HEK293 (cell line): ENCODE data around the gene VASN.

Experiments used
- CTCF ChIA-PET: fragments of 350-600 bp; formaldehyde crosslinking; extraction: SDS; loops from one replicate; lab custom pipeline; 2021; ENCODE audit warnings: antibody characterized with exemption; lab: Yijun Ruan, JAX
- POLR2A ChIA-PET: fragments of 300-600 bp; formaldehyde crosslinking; extraction: SDS; loops from one replicate; lab custom pipeline; 2020; ENCODE audit warnings: antibody characterized with exemption, inconsistent platforms; lab: Yijun Ruan, JAX
- H3K27ac ChIP-seq: fragments of 200-500 bp; sonication (Bioruptor generic); 2 replicates; pipeline ENCODE4 v1.5.1; 2014; ENCODE audit warnings: low read depth, low read length, control low read depth, inconsistent platforms; ENCODE audit errors: extremely low read depth
- H3K36me3 ChIP-seq, 2 experiments: fragments of 200-500 bp in 1 of 2; sonication (Bioruptor generic) in 1 of 2; 1 replicate in 1 of 2; 2 replicates in 1 of 2; pipeline ENCODE4 v1.5.1; 2014 to 2017; ENCODE audit warnings: inconsistent platforms in 2 of 2, low read length in 2 of 2; ENCODE audit not compliant: control insufficient read depth in 2 of 2, insufficient read depth in 1 of 2
- H3K4me1 ChIP-seq: fragments of 200-500 bp; sonication (Bioruptor generic); 2 replicates; pipeline ENCODE4 v1.5.1; 2014; ENCODE audit warnings: mild to moderate bottlenecking, low read length, inconsistent platforms; ENCODE audit not compliant: control insufficient read depth, insufficient read depth
- H3K4me3 ChIP-seq: 2 replicates; pipeline ENCODE4 v1.5.1; 2011; ENCODE audit warnings: low read depth, mild to moderate bottlenecking, control low read depth, low read length, moderate library complexity
- H3K9me3 ChIP-seq: fragments of 200-500 bp; sonication (Bioruptor generic); 2 replicates; pipeline ENCODE4 v1.5.1; 2014; ENCODE audit warnings: low read depth, low read length, inconsistent platforms; ENCODE audit not compliant: control insufficient read depth, insufficient read depth
- BCL11A ChIP-seq: fragments of 450-650 bp; formaldehyde crosslinking; IDR thresholded peaks from 2 replicates; pipeline ENCODE4 v1.5.1; 2016; ENCODE audit warnings: low read depth, missing biosample characterization, missing genetic modification characterization
- FEZF1 ChIP-seq: fragments of 450-650 bp; formaldehyde crosslinking; IDR thresholded peaks from 2 replicates; pipeline ENCODE4 v1.5.1; 2016; ENCODE audit warnings: missing biosample characterization, missing genetic modification characterization
- GLIS1 ChIP-seq: fragments of 450-650 bp; formaldehyde crosslinking; IDR thresholded peaks from 2 replicates; pipeline ENCODE4 v1.5.1; 2016; ENCODE audit warnings: missing biosample characterization, missing genetic modification characterization
- GLIS2 ChIP-seq: fragments of 450-650 bp; formaldehyde crosslinking; IDR thresholded peaks from 2 replicates; pipeline ENCODE4 v1.5.1; 2016; ENCODE audit warnings: missing biosample characterization, missing genetic modification characterization
- HIC1 ChIP-seq: fragments of 450-650 bp; formaldehyde crosslinking; IDR thresholded peaks from 2 replicates; pipeline ENCODE4 v1.5.1; 2016; ENCODE audit warnings: missing biosample characterization, missing genetic modification characterization
- IKZF3 ChIP-seq: fragments of 450-650 bp; IDR thresholded peaks from 2 replicates; pipeline ENCODE4 v1.5.0; 2018; ENCODE audit warnings: missing biosample characterization, mild to moderate bottlenecking, missing genetic modification characterization, moderate library complexity
- KLF7 ChIP-seq: fragments of 450-650 bp; formaldehyde crosslinking; IDR thresholded peaks from 2 replicates; pipeline ENCODE4 v1.5.1; 2016; ENCODE audit warnings: missing biosample characterization, missing genetic modification characterization, borderline replicate concordance
- MEIS1 ChIP-seq: sonication (generic); formaldehyde crosslinking; IDR thresholded peaks from 2 replicates; pipeline ENCODE4 v1.8.1; 2022; ENCODE audit warnings: missing genetic modification reagents, mild to moderate bottlenecking, borderline replicate concordance
- PRDM10 ChIP-seq: fragments of 450-650 bp; formaldehyde crosslinking; IDR thresholded peaks from 2 replicates; pipeline ENCODE4 v1.5.1; 2016; ENCODE audit warnings: missing biosample characterization, missing genetic modification characterization
- TCF7L2 ChIP-seq: IDR thresholded peaks from 2 replicates; pipeline ENCODE4 v1.6.1; 2011; ENCODE audit warnings: low read depth, mild to moderate bottlenecking, inconsistent platforms, low read length, moderate library complexity, borderline replicate concordance
- TRIM28 ChIP-seq: IDR thresholded peaks from 2 replicates; pipeline ENCODE4 v1.6.1; 2011; ENCODE audit warnings: low read length, control low read depth, borderline replicate concordance
- ZBTB20 ChIP-seq: fragments of 450-650 bp; formaldehyde crosslinking; IDR thresholded peaks from 2 replicates; pipeline ENCODE4 v1.5.1; 2016; ENCODE audit warnings: missing biosample characterization, missing genetic modification characterization
- ZFHX2 ChIP-seq: fragments of 450-650 bp; formaldehyde crosslinking; conservative IDR thresholded peaks from 2 replicates; pipeline ENCODE4 v1.5.1; 2016; ENCODE audit warnings: missing biosample characterization, missing genetic modification characterization
- ZFP3 ChIP-seq: fragments of 450-650 bp; formaldehyde crosslinking; IDR thresholded peaks from 2 replicates; pipeline ENCODE4 v1.5.1; 2016; ENCODE audit warnings: low read depth, missing biosample characterization, missing genetic modification characterization
- ZFP37 ChIP-seq: fragments of 450-650 bp; formaldehyde crosslinking; IDR thresholded peaks from 2 replicates; pipeline ENCODE4 v1.5.1; 2016; ENCODE audit warnings: missing biosample characterization, missing genetic modification characterization
- ZNF10 ChIP-seq: fragments of 450-650 bp; formaldehyde crosslinking; IDR thresholded peaks from 2 replicates; pipeline ENCODE4 v1.5.1; 2017; ENCODE audit warnings: missing biosample characterization, missing genetic modification characterization
- ZNF138 ChIP-seq: fragments of 450-650 bp; formaldehyde crosslinking; IDR thresholded peaks from 2 replicates; pipeline ENCODE4 v1.5.1; 2016; ENCODE audit warnings: missing biosample characterization, missing genetic modification characterization, borderline replicate concordance
- ZNF155 ChIP-seq: fragments of 450-650 bp; formaldehyde crosslinking; IDR thresholded peaks from 2 replicates; pipeline ENCODE4 v1.5.1; 2016; ENCODE audit warnings: missing biosample characterization, missing genetic modification characterization
- ZNF416 ChIP-seq: fragments of 450-650 bp; formaldehyde crosslinking; IDR thresholded peaks from 2 replicates; pipeline ENCODE4 v1.5.1; 2016; ENCODE audit warnings: missing biosample characterization, missing genetic modification characterization
- ZNF423 ChIP-seq: fragments of 450-650 bp; formaldehyde crosslinking; IDR thresholded peaks from 2 replicates; pipeline ENCODE4 v1.5.1; 2016; ENCODE audit warnings: missing biosample characterization, missing genetic modification characterization
- ZNF548 ChIP-seq: fragments of 450-650 bp; formaldehyde crosslinking; IDR thresholded peaks from 2 replicates; pipeline ENCODE4 v1.5.1; 2016; ENCODE audit warnings: missing biosample characterization, missing genetic modification characterization
- ZNF76 ChIP-seq: fragments of 450-650 bp; formaldehyde crosslinking; IDR thresholded peaks from 2 replicates; pipeline ENCODE4; 2016; ENCODE audit warnings: low read depth, missing biosample characterization, missing genetic modification characterization, borderline replicate concordance
- ZNF791 ChIP-seq: fragments of 450-650 bp; formaldehyde crosslinking; IDR thresholded peaks from 2 replicates; pipeline ENCODE4 v1.5.1; 2016; ENCODE audit warnings: missing biosample characterization, missing genetic modification characterization
- ZSCAN16 ChIP-seq: fragments of 450-650 bp; formaldehyde crosslinking; IDR thresholded peaks from 2 replicates; pipeline ENCODE4 v1.5.1; 2016; ENCODE audit warnings: missing biosample characterization, missing genetic modification characterization

Gene VASN

GRCh38 chr16:4412159-4412558 lies 40.5 kb downstream of the VASN start (continued):
- TF ChIP-seq PRDM10 (no peak), ZNF791 (tag by site-specific recombination) (no peak), TCF7L2 (no peak), ZNF138 (tag by site-specific recombination) (no peak), TRIM28 (no peak), IKZF3 (no peak), KLF7 (tag by site-specific recombination) (no peak), ZNF10 (tag by site-specific recombination) (no peak), ZFP37 (tag by site-specific recombination) (no peak)

GRCh38 chr16:4412854-4413253 lies 41.2 kb downstream of the VASN start:
- TF ChIP-seq GLIS1 (no peak), ZFHX2 (tag by site-specific recombination) (no peak), ZNF155 (no peak), GLIS2 (tag by site-specific recombination) (no peak), ZNF423 (tag by site-specific recombination) (no peak), ZFP3 (tag by site-specific recombination) (no peak), ZBTB20 (no peak), ZNF416 (no peak), ZNF76 (no peak), MEIS1 (no peak), BCL11A (no peak), HIC1 (no peak), ZSCAN16 (no peak), FEZF1 (tag by site-specific recombination) (no peak), ZFP37 (tag by site-specific recombination) (no peak), ZNF548 (no peak)
- Histone ChIP-seq H3K9me3 (no peaks in the 10 kb centered on the region), H3K36me3 (peaks cover 0 to 46% of the 10 kb centered on the region in 2 experiments; a peak in 1 of 3 replicates), H3K4me3 (no peak overlapping the region), H3K4me1 (no peaks in the 10 kb centered on the region; the same call in 1 of the 2 replicates), H3K27ac (no peak overlapping the region)
- POLR2A ChIA-PET = interaction anchor here (1.2 kb wide), 1 partner anchor 9 kb away, joined by 3 read pairs; no protein-coding TSS in a partner anchor
- CTCF ChIA-PET = interaction anchor here (9.9 kb wide), 1 partner anchor 10 kb away, joined by 135 read pairs; no protein-coding TSS in a partner anchor
